Measurements from ENCODE around the gene PRKCE.

- TF ChIP-seq CTCF (IDR thresholded peaks at IDR 0.05), result no peak
- TF ChIP-seq POLR2A (IDR thresholded peaks at IDR 0.05), result no peak
Observed at GRCh38 chr2:45736757-45737704, 85.6 kb downstream of the PRKCE start.
